Neural progenitor cell (in vitro differentiated cells): ENCODE data around the gene SPSB1.

Experiments
- EZH2 ChIP-seq: fragments of 200-600 bp; sonication (generic); IDR thresholded peaks from 2 replicates; pipeline ENCODE4 v1.6.1; 2017; ENCODE audit warnings: antibody characterized with exemption, mild to moderate bottlenecking, moderate library complexity
- EZH2phosphoT487 ChIP-seq: fragments of 200-600 bp; sonication (generic); IDR thresholded peaks from 2 replicates; pipeline ENCODE4 v1.6.1; 2017; ENCODE audit warnings: antibody characterized with exemption
- TF ChIP-seq, protein P1 (sequence below): fragments of 200-600 bp; sonication (generic); IDR thresholded peaks from 2 replicates; pipeline ENCODE4 v1.5.1; 2017; ENCODE audit warnings: antibody characterized with exemption, mild to moderate bottlenecking

DNA sequence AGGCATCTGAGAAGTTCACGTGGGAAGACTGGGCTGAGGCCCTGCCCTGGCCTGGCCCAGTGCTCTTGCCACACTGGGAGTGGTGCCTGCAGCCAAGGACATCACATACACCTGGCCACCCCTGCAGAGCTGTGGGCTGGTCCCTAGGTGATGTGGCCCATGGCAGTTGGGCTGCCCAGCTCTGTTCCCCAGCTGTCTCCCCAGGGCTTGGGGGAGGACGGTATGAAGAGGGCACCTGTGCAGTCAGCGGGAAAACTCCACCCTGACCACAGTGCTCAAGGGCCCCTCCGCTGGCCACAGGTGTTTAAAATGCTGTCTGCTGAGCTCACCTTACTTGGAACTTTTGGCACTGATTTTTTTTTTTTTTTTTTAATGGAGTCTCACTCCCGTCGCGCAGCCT lies 126.2 kb downstream of the SPSB1 start:
- TF ChIP-seq, protein P1, sequence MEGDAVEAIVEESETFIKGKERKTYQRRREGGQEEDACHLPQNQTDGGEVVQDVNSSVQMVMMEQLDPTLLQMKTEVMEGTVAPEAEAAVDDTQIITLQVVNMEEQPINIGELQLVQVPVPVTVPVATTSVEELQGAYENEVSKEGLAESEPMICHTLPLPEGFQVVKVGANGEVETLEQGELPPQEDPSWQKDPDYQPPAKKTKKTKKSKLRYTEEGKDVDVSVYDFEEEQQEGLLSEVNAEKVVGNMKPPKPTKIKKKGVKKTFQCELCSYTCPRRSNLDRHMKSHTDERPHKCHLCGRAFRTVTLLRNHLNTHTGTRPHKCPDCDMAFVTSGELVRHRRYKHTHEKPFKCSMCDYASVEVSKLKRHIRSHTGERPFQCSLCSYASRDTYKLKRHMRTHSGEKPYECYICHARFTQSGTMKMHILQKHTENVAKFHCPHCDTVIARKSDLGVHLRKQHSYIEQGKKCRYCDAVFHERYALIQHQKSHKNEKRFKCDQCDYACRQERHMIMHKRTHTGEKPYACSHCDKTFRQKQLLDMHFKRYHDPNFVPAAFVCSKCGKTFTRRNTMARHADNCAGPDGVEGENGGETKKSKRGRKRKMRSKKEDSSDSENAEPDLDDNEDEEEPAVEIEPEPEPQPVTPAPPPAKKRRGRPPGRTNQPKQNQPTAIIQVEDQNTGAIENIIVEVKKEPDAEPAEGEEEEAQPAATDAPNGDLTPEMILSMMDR = no peak
- TF ChIP-seq EZH2phosphoT487 (no peak), EZH2 (no peak)
